Measurements from ENCODE around the gene ZNF587B. TPM values are rescaled to one million over a fixed set of nuclear protein-coding genes. Genes with fewer than 3 reads are reported as not detected.
"Not testable (repeated sequence)": the region's sequence is repeated elsewhere in the genome, so short reads cannot be mapped to it uniquely, and the experiment has no call there.

The ZNF587B gene
- total and polyA plus RNA-seq, 10 of the 15 experiments (the other 5 are each of a cell fraction or from before 2014, with no cell fraction given), result 4.1 to 33.9 (median 15.2) TPM

- POLR2A ChIA-PET, result interaction anchor here (0.5 to 1.2 kb wide), 3 partner anchors 9 to 762 kb away, joined by 3 to 7 read pairs (median 4); partner anchors contain the start of gene ZNF586
- intact Hi-C loops (cut with micrococcal nuclease; ENCODE audit: unreplicated experiment); FAIRE-seq: not testable (repeated sequence)
These were observed 16.9 kb upstream of the ZNF587B start for GRCh38 chr19:57812975-57813820.

More at GRCh38 chr19:57812975-57813820, 16.9 kb upstream of the ZNF587B start:
- H3K9ac ChIP-seq (ENCODE audit: control insufficient read depth, insufficient read depth, low read length), result peak overlapping the region; percentile 35; the same call in 1 of the 2 replicates
- DNase-seq (ENCODE audit: low read depth, low spot score); H3K9me3 ChIP-seq (replicated peaks; ENCODE audit: control insufficient read depth, insufficient read depth, low read length); H2AFZ ChIP-seq (ENCODE audit: control insufficient read depth, low read depth, low read length); H3K36me3 ChIP-seq (ENCODE audit: control insufficient read depth in 2 of 2, insufficient read depth in 2 of 2, low read length in 1 of 2); H3K4me1 ChIP-seq (ENCODE audit: control insufficient read depth, insufficient read depth, low read length); BruUV-seq (replicated peaks); H3K27me3 ChIP-seq (replicated peaks in 1 of 2; ENCODE audit: control insufficient read depth in 2 of 2, insufficient read depth in 2 of 2, low read length in 1 of 2); H4K20me1 ChIP-seq (ENCODE audit: control insufficient read depth, insufficient read depth); ATAC-seq; RAD21 ChIA-PET (ENCODE audit: unreplicated experiment); SMC1A ChIA-PET (ENCODE audit: uncharacterized antibody, unreplicated experiment): not testable (repeated sequence)
- H3K79me2 ChIP-seq (ENCODE audit: control insufficient read depth, insufficient read depth, low read length), result peaks cover 17% of the 10 kb centered on the region
- peak overlapping the region; percentile 98 for H3K4me2 ChIP-seq (ENCODE audit: control insufficient read depth, insufficient read depth)
- peak overlapping the region; percentile 93; the same call in 1 of the 2 replicates for H3K4me3 ChIP-seq
- TF ChIP-seq, protein P1, sequence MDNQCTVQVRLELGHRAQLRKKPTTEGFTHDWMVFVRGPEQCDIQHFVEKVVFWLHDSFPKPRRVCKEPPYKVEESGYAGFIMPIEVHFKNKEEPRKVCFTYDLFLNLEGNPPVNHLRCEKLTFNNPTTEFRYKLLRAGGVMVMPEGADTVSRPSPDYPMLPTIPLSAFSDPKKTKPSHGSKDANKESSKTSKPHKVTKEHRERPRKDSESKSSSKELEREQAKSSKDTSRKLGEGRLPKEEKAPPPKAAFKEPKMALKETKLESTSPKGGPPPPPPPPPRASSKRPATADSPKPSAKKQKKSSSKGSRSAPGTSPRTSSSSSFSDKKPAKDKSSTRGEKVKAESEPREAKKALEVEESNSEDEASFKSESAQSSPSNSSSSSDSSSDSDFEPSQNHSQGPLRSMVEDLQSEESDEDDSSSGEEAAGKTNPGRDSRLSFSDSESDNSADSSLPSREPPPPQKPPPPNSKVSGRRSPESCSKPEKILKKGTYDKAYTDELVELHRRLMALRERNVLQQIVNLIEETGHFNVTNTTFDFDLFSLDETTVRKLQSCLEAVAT (IDR thresholded peaks at IDR 0.05), result 0 out of 2 replicates have a peak, but pooled peaks have one; percentile 20
- WGBS (ENCODE audit: insufficient coverage, insufficient replicate concordance, low lambda C conversion rate, missing lambda C conversion rate), result 82% methylated on average over 10 of the region's 13 CpGs
- CTCF ChIA-PET, result interaction anchor here (0.6 kb wide), 1 partner anchor 9 kb away, joined by 3 read pairs; no protein-coding TSS in a partner anchor
- peak overlapping the region; percentile 66 for H3K27ac ChIP-seq (ENCODE audit: control insufficient read depth, insufficient read depth)
- in situ Hi-C loops (cut with MboI), result loop anchor here (25.0 kb wide), 1 partner anchor 1676 kb away; the partner anchor contains the start of gene ZNF444

Measured in GM12878 (cell line).